HK-2 (cell line): Measurements from ENCODE around the gene CCDC32.

Experiments used
- DNase-seq: peaks from one replicate; pipeline ENCODE4 v3.0.0-alpha.2; 2018; ENCODE audit not compliant: unreplicated experiment

The CCDC32 gene

DNA sequence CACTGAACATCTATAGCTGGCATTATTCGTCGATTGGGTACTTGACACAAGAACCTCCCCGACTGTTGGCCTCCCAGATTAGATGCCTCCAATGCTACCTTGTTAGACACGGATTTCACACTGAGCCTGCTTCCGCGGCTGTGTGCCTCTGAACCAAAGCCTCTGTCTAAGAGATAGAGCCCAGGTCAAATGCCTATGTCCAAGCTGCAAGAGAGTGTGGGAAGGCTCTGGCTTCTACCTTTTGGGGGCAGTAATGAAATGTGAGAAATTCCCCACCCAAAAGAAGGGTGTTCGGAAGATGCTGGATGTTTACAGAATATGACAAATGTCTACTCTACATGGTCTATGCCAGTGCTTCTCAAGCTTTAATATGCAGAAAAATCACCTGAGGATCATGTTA is 2.3 kb upstream of the CCDC32 start:
- no peak for DNase-seq

DNA sequence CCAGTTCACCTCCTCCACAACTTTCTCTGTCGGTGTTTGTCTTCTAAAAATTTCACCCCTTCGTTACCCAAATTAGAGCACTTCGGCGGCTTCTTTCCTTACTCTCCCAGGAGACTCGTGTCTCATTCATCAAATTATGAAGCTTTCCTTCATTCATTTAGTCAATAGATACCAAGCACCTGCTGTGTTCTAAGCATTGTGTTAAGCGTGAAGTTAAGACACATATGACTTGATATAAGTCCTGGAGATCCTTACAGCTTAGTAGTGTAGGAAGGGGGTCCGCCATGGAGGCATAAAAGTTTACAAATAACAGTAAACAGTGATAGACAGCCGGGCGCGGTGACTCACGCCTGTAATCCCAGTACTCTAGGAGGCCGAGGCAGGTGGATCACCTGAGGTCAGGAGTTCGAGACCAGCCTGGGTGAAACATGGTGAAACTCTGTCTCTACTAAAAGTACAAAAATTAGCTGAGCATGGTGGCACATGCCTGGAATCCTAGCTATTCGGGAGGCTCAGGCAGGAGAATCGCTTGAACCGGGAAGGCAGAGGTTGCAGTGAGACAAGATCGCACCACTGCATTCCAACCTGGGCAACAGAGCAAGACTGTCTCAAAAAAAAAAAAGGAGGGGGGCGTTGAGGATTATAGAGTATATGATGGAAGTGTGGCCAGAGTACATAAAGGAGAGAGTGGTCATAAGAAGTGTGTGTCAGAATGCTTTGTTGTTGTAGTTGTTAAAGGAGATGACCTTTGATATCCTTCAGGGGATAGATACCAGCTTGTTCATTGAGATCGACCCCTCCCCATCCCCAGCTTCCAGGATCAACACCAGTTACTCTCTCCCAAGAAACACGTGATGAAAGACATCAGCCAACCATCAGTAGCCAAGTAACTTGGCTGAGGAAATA is 744 bp upstream of the CCDC32 start:
- no peak for DNase-seq

DNA sequence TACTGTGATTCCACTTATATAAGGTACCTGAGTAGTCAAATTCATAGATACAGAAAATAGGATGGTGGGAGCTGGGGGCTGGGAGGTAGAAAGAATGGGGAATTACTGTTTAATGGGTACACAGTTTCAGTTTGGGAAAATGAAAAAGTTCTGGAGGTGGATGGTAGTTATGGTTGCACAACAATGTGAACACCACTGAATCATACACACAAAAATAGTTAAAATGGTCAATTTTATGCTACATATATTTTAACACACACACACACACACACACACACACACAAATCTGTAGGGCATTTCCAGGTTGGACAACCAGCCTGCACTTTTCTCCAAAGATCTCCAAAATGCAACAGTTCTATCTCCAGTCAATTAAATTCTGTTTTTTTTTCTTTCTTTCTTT is 1.4 kb downstream of the CCDC32 start:
- DNase-seq = no peak

DNA sequence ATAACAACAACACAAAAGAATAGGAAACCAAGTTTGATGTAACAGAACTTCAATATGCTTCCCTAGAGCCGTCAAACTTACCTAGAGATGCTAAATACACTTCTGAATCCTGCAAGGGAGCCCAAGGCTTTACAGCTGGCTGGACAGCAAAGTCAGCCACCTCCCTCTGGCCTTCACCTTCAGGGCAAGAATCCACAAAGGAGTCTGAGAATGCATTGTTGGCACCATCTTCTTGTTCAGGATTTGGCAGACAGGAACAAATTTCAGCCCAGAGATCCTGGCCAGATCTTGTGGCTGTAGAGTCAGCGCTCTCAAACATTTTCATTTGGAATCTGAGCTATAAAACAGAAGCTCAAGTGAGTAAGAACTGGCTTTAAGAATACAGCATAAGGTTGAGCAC is 2.2 kb downstream of the CCDC32 start:
- DNase-seq = no peak

DNA sequence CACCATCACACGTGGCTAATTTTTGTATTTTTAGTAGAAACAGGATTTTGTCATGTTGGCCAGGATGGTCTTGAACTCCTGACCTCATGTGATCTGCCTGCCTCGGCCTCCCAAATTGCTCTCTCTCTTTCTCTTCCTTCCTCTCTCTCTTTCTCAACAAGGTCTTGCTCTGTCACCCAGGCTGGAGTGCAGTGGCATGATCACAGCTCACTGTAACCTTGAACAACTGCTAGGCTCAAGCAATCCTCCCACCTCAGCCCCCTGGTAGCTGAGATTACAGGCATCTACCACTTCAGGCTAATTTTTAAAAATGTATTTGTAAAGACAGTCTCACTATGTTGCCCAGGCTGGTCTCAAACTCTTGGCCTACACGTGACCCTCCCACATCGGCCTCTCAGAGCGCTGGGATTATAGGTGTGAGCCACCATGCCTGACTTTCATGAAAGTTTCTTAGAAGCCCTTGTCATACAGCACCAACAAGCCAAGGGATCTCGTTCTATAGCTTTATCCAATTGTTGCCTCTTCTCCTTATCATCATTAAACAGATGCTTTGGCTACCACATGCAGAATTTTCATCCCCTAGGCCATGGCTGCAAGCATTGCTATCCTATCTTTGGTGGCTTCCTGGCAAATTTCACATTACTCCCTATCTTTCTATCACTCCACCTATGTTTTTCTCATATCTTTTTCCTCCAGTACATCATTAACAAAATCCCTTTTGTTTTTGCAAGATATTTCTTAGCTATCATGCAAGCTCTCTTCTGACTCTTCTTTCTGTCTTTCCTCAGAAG is 5.7 kb downstream of the CCDC32 start:
- no peak for DNase-seq

DNA sequence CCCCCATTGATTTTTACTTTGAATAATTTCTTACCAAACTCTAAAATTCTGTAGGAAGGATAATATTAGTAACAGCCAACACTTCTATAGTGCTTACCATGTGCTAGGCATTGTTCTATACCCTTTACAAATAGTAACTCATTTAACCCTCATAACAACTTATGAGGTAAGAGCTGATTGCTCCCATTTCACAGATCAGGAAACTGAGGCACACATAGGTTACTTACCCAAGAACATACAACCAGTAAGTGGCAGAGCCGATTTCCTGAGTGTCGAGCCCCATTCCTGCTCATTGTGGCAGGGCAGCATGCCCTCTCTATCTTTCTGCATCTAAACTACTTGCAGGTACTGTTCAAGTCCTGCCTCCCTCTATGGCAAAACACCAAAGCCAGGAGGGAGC is 9.0 kb downstream of the CCDC32 start:
- no peak for DNase-seq

DNA sequence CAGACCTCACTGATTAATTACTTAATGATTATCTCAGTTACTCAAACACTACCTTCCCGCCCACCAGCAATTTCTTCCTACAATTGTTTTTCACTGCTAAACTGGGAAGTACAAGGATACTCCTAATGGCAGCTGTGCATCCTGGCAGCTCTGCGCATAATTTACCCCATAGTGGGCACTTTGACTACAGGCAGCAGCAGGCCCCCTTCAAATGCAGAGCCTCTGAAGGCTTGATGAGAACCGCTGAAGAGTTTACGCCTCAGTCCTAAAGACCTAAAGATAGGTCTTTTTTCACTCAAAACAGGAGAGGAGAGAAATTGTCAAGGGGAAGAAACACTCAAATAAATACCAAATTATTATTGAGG is 10.7 kb downstream of the CCDC32 start:
- DNase-seq = no peak

DNA sequence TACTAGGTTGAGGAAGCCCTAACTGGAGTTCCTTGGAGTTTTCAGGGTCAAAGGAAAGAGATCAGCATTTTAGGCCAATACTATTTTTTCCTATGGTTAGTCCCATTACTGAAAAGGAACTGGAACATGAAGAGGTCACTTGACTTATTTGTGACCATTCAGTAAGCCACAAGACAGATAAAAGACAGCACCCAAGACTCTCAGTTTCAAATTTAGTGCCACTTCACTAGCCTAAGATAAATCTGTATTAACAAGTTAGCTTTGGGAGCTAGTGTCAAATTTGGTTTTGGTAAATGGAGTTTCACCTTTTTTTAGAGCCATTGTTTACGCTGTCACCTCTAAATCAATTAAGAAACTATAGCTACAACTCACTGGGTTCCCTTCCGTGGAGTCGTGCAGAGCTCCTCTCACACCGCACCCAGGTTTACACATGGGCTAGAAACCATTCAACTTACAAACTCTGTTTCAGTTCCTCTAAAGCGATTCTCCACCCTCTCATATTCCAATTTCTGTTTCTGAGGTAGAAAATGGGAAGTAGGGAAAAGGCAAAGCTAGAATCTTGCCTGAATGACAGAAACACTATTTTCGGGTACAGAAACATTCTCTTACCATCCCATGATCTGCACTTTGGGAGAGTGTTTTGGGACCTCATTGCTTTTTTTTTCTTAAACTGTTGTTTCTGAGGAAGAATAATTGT is 14.4 kb downstream of the CCDC32 start:
- DNase-seq = no peak

DNA sequence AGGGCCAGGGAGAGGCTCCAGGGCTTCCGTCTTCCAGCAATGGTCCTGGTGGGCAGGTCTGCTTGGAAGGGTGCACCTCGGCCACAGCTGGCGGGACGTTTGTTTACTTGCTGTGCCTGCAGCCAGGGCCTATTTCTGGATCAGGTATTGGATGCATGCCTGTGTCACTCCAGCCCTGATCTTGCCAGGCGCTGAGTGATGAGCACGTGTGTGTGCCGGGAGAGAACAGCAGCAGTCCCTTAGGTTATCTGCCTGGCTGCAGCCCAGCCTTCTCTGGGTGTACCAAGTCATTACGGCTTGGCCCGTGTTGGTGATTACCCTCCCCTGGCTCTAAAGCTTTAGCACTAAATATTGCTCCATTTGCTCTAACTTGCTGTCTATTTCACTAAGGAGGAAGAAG is 14.9 kb downstream of the CCDC32 start:
- no peak for DNase-seq

DNA sequence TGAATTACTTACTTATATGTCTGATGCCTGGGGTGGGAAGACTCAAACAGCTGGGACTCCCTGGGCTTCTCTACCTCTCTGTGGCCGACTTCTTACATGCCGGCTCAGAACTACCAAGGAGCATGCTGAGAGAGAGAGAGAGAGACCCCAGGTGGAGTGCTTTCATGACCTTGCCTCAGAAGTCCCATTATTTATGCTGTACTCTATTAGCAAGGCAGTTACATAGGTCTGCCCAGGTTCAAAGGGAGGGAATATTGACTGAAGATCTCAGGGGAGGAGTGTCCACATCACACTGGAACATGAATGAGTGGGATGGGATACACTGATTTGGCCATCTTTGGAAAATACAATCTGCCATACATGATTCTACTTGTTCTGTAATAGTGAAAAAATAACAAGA is 16.2 kb downstream of the CCDC32 start:
- DNase-seq = no peak

DNA sequence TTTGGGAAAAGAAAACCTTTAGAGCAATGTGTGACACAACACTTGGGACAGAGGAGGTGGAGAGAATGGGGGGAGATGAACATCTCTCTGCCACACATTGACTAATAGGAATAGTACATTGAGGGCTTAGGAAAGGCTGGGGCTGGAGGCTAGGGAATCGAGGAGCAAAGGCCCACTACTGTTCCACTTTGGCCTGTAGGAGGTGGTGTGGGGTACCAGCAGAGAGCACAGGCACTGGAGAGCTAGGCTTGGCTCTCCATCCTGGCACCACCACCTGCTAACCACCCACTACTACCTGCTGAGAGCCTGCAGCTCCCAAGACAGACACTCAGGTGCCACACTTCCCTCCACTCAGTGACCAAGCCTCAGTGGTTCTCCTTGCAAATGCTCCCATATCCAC is 19.4 kb downstream of the CCDC32 start:
- no peak for DNase-seq

DNA sequence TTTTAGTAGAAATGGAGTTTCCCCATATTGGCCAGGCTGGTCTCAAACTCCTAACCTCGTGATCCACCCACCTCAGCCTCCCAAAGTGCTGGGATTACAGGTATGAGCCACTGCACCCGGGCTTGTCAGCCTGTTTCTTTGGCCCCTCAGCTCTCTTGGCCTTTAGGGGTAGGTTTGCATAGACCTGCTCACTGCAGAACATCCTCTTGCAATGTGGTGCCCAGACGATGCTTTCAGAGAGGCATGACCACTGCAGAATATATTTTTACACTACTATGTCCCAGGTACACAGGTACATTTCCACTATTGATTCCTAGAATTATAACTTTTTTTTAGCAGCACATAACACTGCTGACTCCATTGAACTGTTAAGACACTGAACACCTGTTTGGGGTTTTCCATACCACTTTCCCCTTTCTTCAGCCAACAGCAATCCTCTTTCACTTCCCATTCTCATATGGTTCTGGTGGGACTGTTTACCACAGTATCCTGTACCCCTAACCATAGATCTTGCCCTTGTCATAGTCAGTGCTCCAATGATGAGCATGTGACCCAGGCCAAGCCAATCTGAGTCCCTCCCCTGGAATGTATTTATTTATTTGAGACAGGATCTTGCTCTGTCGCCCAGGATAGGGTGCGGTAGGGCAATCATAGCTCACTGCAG is 21.1 kb downstream of the CCDC32 start:
- no peak for DNase-seq

DNA sequence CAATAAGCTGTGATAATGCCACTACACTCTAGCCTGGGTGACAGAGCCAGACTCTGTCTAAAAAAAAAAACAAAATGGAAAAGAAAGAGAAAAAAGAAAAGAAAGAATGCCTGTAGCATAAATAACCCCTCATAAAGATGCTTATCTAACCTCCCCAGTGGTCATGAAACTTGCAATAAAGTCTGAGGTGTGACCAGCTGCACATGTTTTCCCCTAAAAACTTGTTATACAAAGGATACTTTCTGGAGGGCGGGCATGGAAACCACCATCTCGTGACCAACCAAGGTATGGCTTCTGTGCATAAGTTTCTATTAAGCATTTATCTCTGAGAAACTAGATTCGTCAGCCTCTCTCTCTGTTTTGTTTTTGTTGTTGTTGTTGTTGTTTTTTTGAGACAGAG is 21.8 kb downstream of the CCDC32 start:
- no peak for DNase-seq

DNA sequence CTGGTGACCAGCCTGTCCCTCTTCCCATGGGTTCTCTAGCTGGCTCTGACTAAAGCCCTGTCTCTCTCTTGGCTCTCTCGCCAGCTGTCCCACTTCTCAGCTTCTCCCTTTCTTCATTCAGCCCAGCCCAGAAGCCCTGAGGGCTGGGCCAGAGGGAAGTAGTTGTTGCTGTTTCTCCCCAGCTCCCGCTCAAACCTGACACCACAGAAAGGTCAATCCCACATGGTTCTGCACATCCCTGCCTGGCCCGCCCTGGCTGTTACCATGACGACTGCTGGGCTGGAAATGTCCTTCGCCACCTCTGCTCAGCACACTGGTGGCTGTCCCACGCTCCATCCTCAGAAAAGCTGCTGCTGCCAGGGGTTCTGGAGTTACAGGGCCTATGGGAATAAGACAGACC is 25.9 kb downstream of the CCDC32 start:
- no peak for DNase-seq

DNA sequence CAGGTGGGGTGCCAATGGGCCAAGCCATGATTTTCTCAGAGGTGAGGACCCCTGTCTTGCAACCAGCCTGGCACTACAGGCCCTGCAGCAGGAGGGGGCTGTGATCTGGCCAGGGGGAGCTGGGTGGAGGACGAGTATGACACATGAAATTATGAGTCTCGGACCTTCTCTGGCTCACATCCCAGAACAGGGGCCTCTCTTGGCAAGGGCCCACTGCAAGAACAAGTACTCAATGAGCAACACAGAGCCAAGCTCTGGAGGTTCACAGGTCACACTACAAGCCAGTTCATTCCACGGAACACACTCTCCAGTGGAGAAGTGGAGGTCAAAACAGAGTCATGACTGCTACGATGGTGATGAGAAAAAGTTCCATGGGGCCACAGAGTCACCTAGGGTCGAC is 28.3 kb downstream of the CCDC32 start:
- no peak for DNase-seq

DNA sequence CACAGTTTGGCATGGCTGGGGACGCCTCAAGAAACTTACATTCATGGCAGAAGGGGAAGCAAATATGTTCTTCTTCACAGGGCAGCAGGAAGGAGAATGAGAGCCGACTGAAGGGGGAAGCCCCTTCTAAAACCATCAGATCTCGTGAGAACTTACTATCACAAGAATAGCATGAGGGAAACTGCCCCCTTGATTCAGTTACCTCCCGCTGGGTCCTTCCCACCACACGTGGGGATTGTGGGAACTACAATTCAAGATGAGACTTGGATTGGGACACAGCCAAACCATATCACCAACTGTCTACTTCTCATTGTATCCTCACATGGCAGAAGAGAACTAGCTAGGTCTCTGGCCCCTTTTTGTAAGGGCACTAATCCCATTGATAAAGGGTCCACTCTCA is 30.5 kb downstream of the CCDC32 start:
- no peak for DNase-seq

DNA sequence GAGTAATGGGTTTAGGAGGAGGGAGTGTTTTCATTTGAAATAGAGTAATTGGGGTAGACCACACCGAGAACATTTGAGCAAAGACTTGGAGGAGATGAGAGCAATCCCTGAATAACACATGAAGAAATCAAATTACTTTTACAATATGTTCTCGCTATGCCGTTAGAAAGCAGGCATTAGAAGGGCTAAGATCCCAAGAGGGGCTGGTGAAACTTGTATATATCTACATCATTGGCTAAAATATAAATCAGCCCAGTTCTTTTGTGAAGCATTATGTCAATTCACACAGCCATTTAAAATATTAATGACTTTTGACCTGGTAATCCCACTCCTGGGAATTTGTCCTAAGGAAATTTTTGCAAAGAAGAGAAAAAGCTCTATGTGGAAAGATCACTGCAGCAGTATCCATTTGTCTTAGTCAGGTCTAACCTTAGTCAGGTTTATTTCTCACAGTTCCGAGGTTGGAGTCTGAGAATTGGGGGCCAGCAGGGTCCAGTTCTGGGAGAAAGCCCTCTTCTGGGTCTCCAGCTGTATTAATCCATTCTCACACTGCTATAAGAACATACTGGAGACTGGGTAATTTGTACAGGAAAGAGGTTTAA is 31.0 kb downstream of the CCDC32 start:
- no peak for DNase-seq

DNA sequence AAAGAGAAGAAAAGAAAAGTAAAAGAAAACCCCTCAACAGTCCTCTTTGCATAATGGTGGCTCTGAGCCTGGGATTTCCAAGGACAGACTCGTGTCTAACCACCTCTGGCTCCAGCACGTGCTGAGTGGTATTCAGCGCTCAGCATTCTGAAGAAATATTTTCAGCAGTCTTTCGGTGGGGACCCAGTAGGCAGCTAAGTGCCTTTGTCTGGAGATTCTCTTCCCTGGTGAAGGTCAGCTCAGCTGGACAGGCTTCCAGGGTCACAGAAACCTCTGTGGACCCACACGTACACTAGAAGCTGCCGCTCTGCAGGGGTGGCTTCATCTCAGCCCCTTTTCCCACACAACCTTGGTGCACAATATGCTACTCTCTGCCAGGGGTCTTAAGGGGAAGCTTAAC is 36.0 kb downstream of the CCDC32 start:
- no peak for DNase-seq

DNA sequence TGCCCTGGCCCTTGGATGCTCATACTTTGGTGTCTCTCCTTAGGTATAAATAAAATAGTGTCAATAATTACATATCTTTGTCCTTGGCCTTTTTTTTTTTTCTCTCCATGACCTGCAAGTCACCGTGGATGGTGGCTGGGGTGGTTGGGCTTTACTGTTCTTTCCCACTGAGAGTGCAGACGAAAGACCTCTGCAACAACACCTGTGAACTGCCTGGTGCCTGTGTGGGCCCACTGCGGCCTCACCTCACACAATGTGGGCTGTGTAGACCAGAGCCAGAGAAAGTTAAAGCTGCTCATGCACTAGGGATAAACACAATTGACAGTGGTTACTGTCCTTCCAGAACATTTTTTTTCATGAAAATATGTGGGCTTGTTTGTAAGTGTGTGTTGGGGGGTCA is 39.0 kb downstream of the CCDC32 start:
- no peak for DNase-seq

DNA sequence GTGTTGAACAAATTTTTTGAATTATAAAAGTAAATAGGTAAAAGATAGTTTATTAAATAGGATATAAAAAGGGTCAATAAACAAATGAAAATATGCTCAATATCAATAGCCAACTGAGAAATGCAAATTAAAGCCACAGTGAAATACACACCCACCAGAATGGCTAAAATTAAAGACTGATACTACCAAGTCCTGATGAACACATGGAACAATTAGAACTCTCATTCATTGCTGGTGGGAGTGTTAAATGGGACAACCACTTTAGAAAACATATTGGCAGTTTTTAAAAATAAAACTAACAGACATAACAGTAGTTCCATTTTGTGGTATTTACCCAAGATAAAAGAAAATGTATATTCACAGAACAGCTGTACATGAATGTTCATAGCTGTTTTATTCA is 41.2 kb downstream of the CCDC32 start:
- no peak for DNase-seq

DNA sequence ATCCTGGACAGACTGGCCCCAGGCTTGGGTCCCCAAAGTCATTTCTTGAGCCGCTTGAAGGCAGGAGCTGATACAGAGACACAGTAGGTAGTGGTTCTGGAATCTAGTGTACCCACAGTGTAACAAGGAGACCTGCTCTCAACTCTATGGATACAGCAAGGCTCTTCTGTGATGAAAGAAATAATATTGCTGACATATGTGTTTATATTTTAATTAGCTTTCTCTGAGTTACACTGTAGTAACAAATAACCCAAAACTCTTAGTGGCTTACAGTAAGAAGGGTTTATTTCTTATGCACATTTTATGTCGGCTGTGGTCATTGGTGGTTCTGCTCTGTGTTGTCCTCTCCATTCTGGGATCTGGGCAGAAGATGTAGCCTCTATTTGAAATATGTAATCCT is 48.5 kb downstream of the CCDC32 start:
- DNase-seq = no peak

DNA sequence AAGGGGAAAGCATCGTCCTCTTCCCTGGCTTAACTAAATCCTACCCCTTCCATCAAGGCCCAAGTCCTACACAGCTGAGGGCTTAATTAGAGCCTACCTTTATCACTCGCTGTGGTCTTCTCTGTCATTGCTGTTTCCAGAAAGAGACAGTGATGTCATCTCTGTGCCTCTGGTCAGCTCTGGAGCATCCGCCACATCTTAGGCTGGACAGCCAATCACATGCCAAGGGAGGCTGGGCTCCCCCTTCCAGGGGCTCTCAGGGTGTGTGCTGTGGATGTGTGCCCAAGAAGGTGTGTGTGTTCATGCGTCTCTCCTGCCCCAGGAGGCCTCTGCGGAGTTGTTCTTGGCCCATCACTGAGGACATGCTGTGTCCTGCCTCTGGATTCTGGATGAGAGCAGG is 51.2 kb downstream of the CCDC32 start:
- no peak for DNase-seq
